ENCODE results near the gene MBD1. TPM values are rescaled to one million over a fixed set of nuclear protein-coding genes. Genes with fewer than 3 reads are reported as not detected.

The MBD1 gene
- total RNA-seq, 2 donors from 2014 or later = 54.2 to 92.3 TPM

- Histone ChIP-seq H3K27ac (no peak overlapping the region), H3K9ac (ENCODE audit: low read depth in 2 of 2, low read length in 2 of 2) (no peak overlapping the region), H3K36me3 (no peaks in the 10 kb centered on the region), H3K4me1 (peaks cover 11% of the 10 kb centered on the region), H3K27me3 (no peaks in the 10 kb centered on the region), H3K4me3 (no peak overlapping the region), H3K9me3 (no peaks in the 10 kb centered on the region)
- TF ChIP-seq CTCF (IDR thresholded peaks at IDR 0.05) = no peak
- intact Hi-C loops (cut with DNase I) = no loop called here
- DNase-seq = no peak
Observed at GRCh38 chr18:50284255-50284885, 3.0 kb upstream of the MBD1 start.

- intact Hi-C loops (cut with DNase I) = no loop called here
- no peaks in the 10 kb centered on the region for H3K9me3 ChIP-seq
- no peaks in the 10 kb centered on the region for H3K27me3 ChIP-seq
- no peak overlapping the region for H3K4me3 ChIP-seq
- no peak for TF ChIP-seq CTCF (IDR thresholded peaks at IDR 0.05)
- no peak overlapping the region for H3K27ac ChIP-seq
- no peaks in the 10 kb centered on the region for H3K36me3 ChIP-seq
- H3K4me1 ChIP-seq = peaks cover 11% of the 10 kb centered on the region
- H3K9ac ChIP-seq (ENCODE audit: low read depth in 2 of 2, low read length in 2 of 2) = no peak overlapping the region
- DNase-seq = no peak
Observed at GRCh38 chr18:50283469-50284209, 2.3 kb upstream of the MBD1 start.

GRCh38 chr18:50282521-50283335 lies 1.4 kb upstream of the MBD1 start:
- Histone ChIP-seq H3K4me3 (no peak overlapping the region), H3K9ac (ENCODE audit: low read depth in 2 of 2, low read length in 2 of 2) (no peak overlapping the region), H3K9me3 (no peaks in the 10 kb centered on the region), H3K4me1 (peaks cover 11% of the 10 kb centered on the region), H3K27ac (no peak overlapping the region), H3K36me3 (peaks cover 2% of the 10 kb centered on the region), H3K27me3 (no peaks in the 10 kb centered on the region)
- no peak for DNase-seq
- intact Hi-C loops (cut with DNase I) = no loop called here
- TF ChIP-seq CTCF (IDR thresholded peaks at IDR 0.05) = no peak

- Histone ChIP-seq H3K36me3 (peaks cover 6% of the 10 kb centered on the region), H3K9ac (ENCODE audit: low read depth in 2 of 2, low read length in 2 of 2) (peak overlapping the region; percentile 98 to 99), H3K27me3 (no peaks in the 10 kb centered on the region), H3K27ac (peak overlapping the region; percentile 85), H3K9me3 (no peaks in the 10 kb centered on the region), H3K4me1 (peaks cover 11% of the 10 kb centered on the region), H3K4me3 (peak overlapping the region; percentile 94)
- intact Hi-C loops (cut with DNase I) = no loop called here
- DNase-seq = no peak
- TF ChIP-seq CTCF (IDR thresholded peaks at IDR 0.05) = no peak
Observed at GRCh38 chr18:50281972-50282520, 723 bp upstream of the MBD1 start.

GRCh38 chr18:50280707-50281294 lies 522 bp downstream of the MBD1 start:
- Histone ChIP-seq H3K4me1 (peaks cover 11% of the 10 kb centered on the region), H3K27me3 (no peaks in the 10 kb centered on the region), H3K4me3 (peak overlapping the region; percentile 94), H3K27ac (peak overlapping the region; percentile 85), H3K9me3 (no peaks in the 10 kb centered on the region), H3K9ac (ENCODE audit: low read depth in 2 of 2, low read length in 2 of 2) (peak overlapping the region; percentile 83 to 99), H3K36me3 (peaks cover 18% of the 10 kb centered on the region)
- DNase-seq = no peak
- intact Hi-C loops (cut with DNase I) = no loop called here
- TF ChIP-seq CTCF (IDR thresholded peaks at IDR 0.05) = no peak
